Suprapubic skin (tissue), 4 donors: ENCODE measurements around the gene GSK3B. TPM values are rescaled to one million over a fixed set of nuclear protein-coding genes. Genes with fewer than 3 reads are reported as not detected.

ENCODE experiments used
- DNase-seq, 2 donors: peaks; one replicate each; pipeline ENCODE4 v3.0.0-alpha.2; 2019; ENCODE audit warnings: low spot score in 2 of 2
- H3K27ac ChIP-seq: fragments of 200-600 bp; sonication (generic); one replicate; pipeline ENCODE4 v1.5.1; 2019
- H3K27me3 ChIP-seq: fragments of 200-600 bp; sonication (generic); one replicate; pipeline ENCODE4 v1.5.1; 2019
- H3K36me3 ChIP-seq: fragments of 200-600 bp; sonication (generic); one replicate; pipeline ENCODE4 v1.5.1; 2019
- H3K4me1 ChIP-seq: fragments of 200-600 bp; sonication (generic); one replicate; pipeline ENCODE4 v1.5.1; 2019
- H3K4me3 ChIP-seq: fragments of 200-600 bp; sonication (generic); one replicate; pipeline ENCODE4 v1.5.1; 2019; ENCODE audit warnings: mild to moderate bottlenecking
- H3K9me3 ChIP-seq: fragments of 200-600 bp; sonication (generic); one replicate; pipeline ENCODE4 v1.5.1; 2019
- EP300 ChIP-seq: sonication (generic); formaldehyde crosslinking; IDR thresholded peaks from one replicate; pipeline ENCODE4 v1.6.1; 2017; ENCODE audit warnings: antibody characterized with exemption
- POLR2A ChIP-seq, 2 donors: fragments of 450-650 bp; IDR thresholded peaks; one replicate each; pipeline ENCODE4 v1.6.1; 2017; ENCODE audit warnings: antibody characterized with exemption in 2 of 2, mild to moderate bottlenecking in 2 of 2, moderate library complexity in 2 of 2
- POLR2AphosphoS5 ChIP-seq, 3 donors: sonication (generic); formaldehyde crosslinking; IDR thresholded peaks; one replicate each; pipeline ENCODE4 v1.6.1; 2017; ENCODE audit warnings: antibody characterized with exemption in 3 of 3
- WGBS: methylation state at CpG from one replicate; pipeline ENCODE4 v1.1.5; 2018; 5-methylcytosine and 5-hydroxymethylcytosine counted together
- total RNA-seq, 4 donors: library from RNA; depleted of rRNA; stranded (reverse); fragments of >200 nt; gene quantifications; one replicate each; pipeline ENCODE4 v1.1.0, GENCODE V29; 2016
- TF ChIP-seq, protein P1 (sequence below), 2 donors: fragments of 200-600 bp in 1 of 2; fragments of 450-650 bp in 1 of 2; sonication (generic) in 1 of 2; IDR thresholded peaks; one replicate each; pipeline ENCODE4 v1.5.1; 2016 to 2019; ENCODE audit warnings: antibody characterized with exemption in 2 of 2, mild to moderate bottlenecking in 1 of 2, moderate library complexity in 1 of 2

GSK3B gene
- total RNA-seq, 4 donors from 2014 or later: 43.8 to 58.1 (median 53.0) TPM

DNA sequence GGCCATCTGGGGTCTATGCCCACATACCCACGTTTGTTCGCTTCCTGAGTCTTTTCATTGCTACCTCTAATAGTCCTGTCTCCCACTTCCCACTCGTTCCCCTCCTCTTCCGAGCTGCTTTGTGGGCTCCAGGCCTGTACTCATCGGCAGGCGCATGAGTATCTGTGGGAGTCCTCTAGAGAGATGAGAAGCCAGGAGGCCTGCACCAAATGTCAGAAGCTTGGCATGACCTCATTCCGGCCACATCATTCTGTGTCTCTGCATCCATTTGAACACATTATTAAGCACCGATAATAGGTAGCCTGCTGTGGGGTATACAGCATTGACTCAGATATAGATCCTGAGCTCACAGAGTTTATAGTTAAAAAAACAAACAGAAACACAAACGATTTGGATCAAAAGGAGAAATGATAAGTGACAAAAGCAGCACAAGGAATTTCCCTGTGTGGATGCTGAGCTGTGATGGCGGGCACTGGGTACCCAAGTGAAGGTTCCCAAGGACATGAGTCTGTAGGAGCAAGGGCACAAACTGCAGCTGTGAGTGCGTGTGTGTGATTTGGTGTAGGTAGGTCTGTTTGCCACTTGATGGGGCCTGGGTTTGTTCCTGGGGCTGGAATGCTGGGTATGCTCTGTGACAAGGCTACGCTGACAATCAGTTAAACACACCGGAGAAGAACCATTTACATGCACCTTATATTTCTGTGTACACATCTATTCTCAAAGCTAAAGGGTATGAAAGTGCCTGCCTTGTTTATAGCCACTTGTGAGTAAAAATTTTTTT is 276.5 kb downstream of the GSK3B start:
- H3K36me3 ChIP-seq: no peaks in the 10 kb centered on the region
- H3K27ac ChIP-seq: no peak overlapping the region
- peaks cover 5% of the 10 kb centered on the region for H3K27me3 ChIP-seq
- H3K9me3 ChIP-seq: no peaks in the 10 kb centered on the region
- TF ChIP-seq, protein P1, sequence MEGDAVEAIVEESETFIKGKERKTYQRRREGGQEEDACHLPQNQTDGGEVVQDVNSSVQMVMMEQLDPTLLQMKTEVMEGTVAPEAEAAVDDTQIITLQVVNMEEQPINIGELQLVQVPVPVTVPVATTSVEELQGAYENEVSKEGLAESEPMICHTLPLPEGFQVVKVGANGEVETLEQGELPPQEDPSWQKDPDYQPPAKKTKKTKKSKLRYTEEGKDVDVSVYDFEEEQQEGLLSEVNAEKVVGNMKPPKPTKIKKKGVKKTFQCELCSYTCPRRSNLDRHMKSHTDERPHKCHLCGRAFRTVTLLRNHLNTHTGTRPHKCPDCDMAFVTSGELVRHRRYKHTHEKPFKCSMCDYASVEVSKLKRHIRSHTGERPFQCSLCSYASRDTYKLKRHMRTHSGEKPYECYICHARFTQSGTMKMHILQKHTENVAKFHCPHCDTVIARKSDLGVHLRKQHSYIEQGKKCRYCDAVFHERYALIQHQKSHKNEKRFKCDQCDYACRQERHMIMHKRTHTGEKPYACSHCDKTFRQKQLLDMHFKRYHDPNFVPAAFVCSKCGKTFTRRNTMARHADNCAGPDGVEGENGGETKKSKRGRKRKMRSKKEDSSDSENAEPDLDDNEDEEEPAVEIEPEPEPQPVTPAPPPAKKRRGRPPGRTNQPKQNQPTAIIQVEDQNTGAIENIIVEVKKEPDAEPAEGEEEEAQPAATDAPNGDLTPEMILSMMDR (IDR thresholded peaks at IDR 0.05): no peak
- TF ChIP-seq POLR2A (IDR thresholded peaks at IDR 0.05) (no peak), POLR2AphosphoS5 (IDR thresholded peaks at IDR 0.05) (no peak)
- no peak for DNase-seq
- 78% methylated on average over 13 of the region's 13 CpGs for whole genome bisulfite sequencing
- no peaks in the 10 kb centered on the region for H3K4me1 ChIP-seq
- H3K4me3 ChIP-seq: no peak overlapping the region

DNA sequence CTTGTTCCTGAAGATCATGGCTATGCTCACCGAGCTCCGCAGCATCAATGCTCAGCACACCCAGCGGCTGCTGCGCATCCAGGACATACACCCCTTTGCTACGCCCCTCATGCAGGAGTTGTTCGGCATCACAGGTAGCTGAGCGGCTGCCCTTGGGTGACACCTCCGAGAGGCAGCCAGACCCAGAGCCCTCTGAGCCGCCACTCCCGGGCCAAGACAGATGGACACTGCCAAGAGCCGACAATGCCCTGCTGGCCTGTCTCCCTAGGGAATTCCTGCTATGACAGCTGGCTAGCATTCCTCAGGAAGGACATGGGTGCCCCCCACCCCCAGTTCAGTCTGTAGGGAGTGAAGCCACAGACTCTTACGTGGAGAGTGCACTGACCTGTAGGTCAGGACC is 277.2 kb downstream of the GSK3B start:
- WGBS: 61% methylated on average over 4 of the region's 12 CpGs
- TF ChIP-seq POLR2AphosphoS5 (IDR thresholded peaks at IDR 0.05) (no peak), EP300 (no peak), POLR2A (IDR thresholded peaks at IDR 0.05) (no peak)
- TF ChIP-seq, protein P1 (IDR thresholded peaks at IDR 0.05): no peak
- Histone ChIP-seq H3K27ac (no peak overlapping the region), H3K4me1 (no peaks in the 10 kb centered on the region), H3K9me3 (no peaks in the 10 kb centered on the region), H3K27me3 (peaks cover 5% of the 10 kb centered on the region), H3K4me3 (no peak overlapping the region), H3K36me3 (no peaks in the 10 kb centered on the region)
- no peak for DNase-seq

DNA sequence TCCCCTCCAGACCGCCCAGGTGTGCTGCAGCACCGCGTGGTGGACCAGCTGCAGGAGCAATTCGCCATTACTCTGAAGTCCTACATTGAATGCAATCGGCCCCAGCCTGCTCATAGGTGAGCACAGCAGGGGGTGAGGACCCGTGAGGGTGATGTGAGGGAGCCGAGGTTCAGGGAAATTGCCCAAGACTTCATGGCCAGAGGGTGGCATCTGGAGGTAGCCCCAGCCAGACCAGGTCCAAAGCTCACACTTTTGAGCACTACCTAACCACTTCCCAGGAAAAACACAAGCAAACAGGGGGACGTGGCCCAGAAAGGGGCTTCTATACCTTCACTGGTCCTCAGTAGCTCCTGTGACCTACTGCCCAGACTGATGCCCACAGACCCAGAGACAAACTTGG is 278.5 kb downstream of the GSK3B start:
- no peak overlapping the region for H3K4me3 ChIP-seq
- H3K36me3 ChIP-seq: no peaks in the 10 kb centered on the region
- no peaks in the 10 kb centered on the region for H3K9me3 ChIP-seq
- 89% methylated on average over 8 of the region's 8 CpGs for WGBS
- no peak for DNase-seq
- H3K27me3 ChIP-seq: peaks cover 5% of the 10 kb centered on the region
- H3K27ac ChIP-seq: no peak overlapping the region
- H3K4me1 ChIP-seq: no peaks in the 10 kb centered on the region
- TF ChIP-seq, protein P1 (IDR thresholded peaks at IDR 0.05): no peak
- TF ChIP-seq EP300 (no peak), POLR2A (IDR thresholded peaks at IDR 0.05) (no peak), POLR2AphosphoS5 (IDR thresholded peaks at IDR 0.05) (no peak)

DNA sequence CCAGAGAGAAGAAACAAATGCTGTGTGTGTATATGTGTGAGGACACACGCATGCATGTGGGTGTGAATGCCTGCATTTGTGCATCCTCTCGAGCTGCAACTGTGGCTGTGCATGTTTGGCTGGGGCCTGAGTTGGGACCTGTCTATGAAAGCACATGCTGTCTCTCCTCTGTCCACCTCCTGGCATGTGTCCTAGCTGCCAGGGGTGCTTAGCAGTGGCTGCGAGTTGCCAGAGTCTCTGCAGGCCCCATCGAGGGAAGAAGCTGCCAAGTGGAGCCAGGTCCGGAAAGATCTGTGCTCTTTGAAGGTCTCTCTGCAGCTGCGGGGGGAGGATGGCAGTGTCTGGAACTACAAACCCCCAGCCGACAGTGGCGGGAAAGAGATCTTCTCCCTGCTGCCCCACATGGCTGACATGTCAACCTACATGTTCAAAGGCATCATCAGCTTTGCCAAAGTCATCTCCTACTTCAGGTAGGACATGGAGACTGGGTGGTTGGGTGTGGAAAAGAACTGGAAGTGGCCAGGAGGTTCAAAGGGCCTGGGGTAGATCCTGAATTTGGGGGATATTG is 281.7 kb downstream of the GSK3B start:
- Histone ChIP-seq H3K9me3 (no peaks in the 10 kb centered on the region), H3K27me3 (peaks cover 5% of the 10 kb centered on the region), H3K4me3 (no peak overlapping the region), H3K4me1 (peaks cover 10% of the 10 kb centered on the region), H3K27ac (no peak overlapping the region), H3K36me3 (no peaks in the 10 kb centered on the region)
- 89% methylated on average over 7 of the region's 8 CpGs for WGBS
- TF ChIP-seq, protein P1 (IDR thresholded peaks at IDR 0.05): no peak
- TF ChIP-seq EP300: no peak
- TF ChIP-seq POLR2A (IDR thresholded peaks at IDR 0.05): no peak
- no peak for TF ChIP-seq POLR2AphosphoS5 (IDR thresholded peaks at IDR 0.05)
- DNase-seq: no peak

DNA sequence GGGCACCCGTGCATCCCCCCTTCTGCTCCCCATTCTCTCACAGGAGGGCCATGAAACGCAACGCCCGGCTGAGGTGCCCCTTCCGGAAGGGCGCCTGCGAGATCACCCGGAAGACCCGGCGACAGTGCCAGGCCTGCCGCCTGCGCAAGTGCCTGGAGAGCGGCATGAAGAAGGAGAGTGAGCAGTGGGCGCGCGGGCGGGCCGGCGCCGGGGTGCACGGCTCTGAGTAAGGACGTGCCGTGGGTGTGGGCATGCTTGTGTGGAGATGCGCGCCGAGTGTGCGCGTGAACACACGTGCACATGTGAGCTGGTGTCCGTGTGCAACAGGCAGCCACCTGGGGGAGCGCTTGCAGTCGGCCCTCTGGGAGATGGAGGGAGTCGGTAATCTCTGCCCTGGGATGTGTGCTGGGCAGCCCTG is 284.2 kb downstream of the GSK3B start:
- H3K27ac ChIP-seq: no peak overlapping the region
- no peak for DNase-seq
- peaks cover 10% of the 10 kb centered on the region for H3K4me1 ChIP-seq
- TF ChIP-seq POLR2AphosphoS5 (IDR thresholded peaks at IDR 0.05) (no peak), POLR2A (IDR thresholded peaks at IDR 0.05) (no peak), EP300 (no peak)
- TF ChIP-seq, protein P1 (IDR thresholded peaks at IDR 0.05): no peak
- 0% methylated on average over 4 of the region's 33 CpGs for WGBS
- H3K36me3 ChIP-seq: no peaks in the 10 kb centered on the region
- peak overlapping the region; percentile 52 for H3K4me3 ChIP-seq
- no peaks in the 10 kb centered on the region for H3K9me3 ChIP-seq
- H3K27me3 ChIP-seq: peaks cover 3% of the 10 kb centered on the region
